Prostate gland (tissue), 2 donors: ENCODE measurements around the gene NOXO1. TPM values are rescaled to one million over a fixed set of nuclear protein-coding genes. Genes with fewer than 3 reads are reported as not detected.
A peak's percentile ranks its signal among the peaks of the same experiment; 100 is the strongest.

Experiments
- DNase-seq: peaks from one replicate; pipeline ENCODE4 v3.0.0-alpha.2; 2019; ENCODE audit warnings: low spot score
- H3K27ac ChIP-seq, 2 donors: fragments of 200-600 bp; sonication (generic); 2 replicates each; pipeline ENCODE4 v1.5.1; 2017 to 2019
- H3K27me3 ChIP-seq: fragments of 200-600 bp; sonication (generic); replicated peaks from 2 replicates; pipeline ENCODE4 v1.5.1; 2019; ENCODE audit not compliant: insufficient read depth
- H3K36me3 ChIP-seq, 2 donors: fragments of 200-600 bp; sonication (generic); 1 replicate in 1 of 2; 2 replicates in 1 of 2; pipeline versions ENCODE4 v1.5.1 to v1.8.1; 2017 to 2019
- H3K4me1 ChIP-seq: fragments of 200-600 bp; sonication (generic); replicated peaks from 2 replicates; pipeline ENCODE4 v1.5.1; 2019
- H3K4me3 ChIP-seq, 2 donors: fragments of 200-600 bp; sonication (generic); 2 replicates each; pipeline ENCODE4 v1.5.1; 2017 to 2019
- H3K9me3 ChIP-seq: fragments of 200-600 bp; sonication (generic); 2 replicates; pipeline ENCODE4 v1.5.1; 2017
- CTCF ChIP-seq, 4 experiments: fragments of 200-600 bp in 2 of 4; fragments of 450-650 bp in 2 of 4; sonication (generic) in 2 of 4; IDR thresholded peaks; 1 replicate in 3 of 4; 2 replicates in 1 of 4; pipeline ENCODE4 v1.5.1; 2016 to 2019; ENCODE audit warnings: antibody characterized with exemption in 4 of 4, mild to moderate bottlenecking in 2 of 4, moderate library complexity in 2 of 4
- POLR2A ChIP-seq: fragments of 450-650 bp; IDR thresholded peaks from one replicate; pipeline ENCODE4 v1.6.1; 2016; ENCODE audit warnings: antibody characterized with exemption, mild to moderate bottlenecking
- POLR2AphosphoS5 ChIP-seq: sonication (generic); formaldehyde crosslinking; IDR thresholded peaks from one replicate; pipeline ENCODE4 v1.6.1; 2017; ENCODE audit warnings: antibody characterized with exemption
- WGBS: methylation state at CpG from one replicate; pipeline ENCODE4 v1.1.5; 2018; 5-methylcytosine and 5-hydroxymethylcytosine counted together
- intact Hi-C: fragments of 100-400 bp; cut with DNase I; formaldehyde crosslinking; loops from one replicate; pipeline ENCODE4 v1.14.2; 2022
- total RNA-seq, 2 donors: library from RNA; depleted of rRNA; stranded (reverse); fragments of >200 nt; gene quantifications; one replicate each; pipeline ENCODE4 v1.1.0, GENCODE V29; 2016

Gene NOXO1
- 1 to 10 TPM in 1 of 2 donors, under 1 TPM in 1; 0.32 to 5.0 TPM for total RNA-seq

- DNase-seq = no peak
- intact Hi-C loops = no loop called here
- no peak for TF ChIP-seq POLR2AphosphoS5
- TF ChIP-seq POLR2A = no peak
- TF ChIP-seq CTCF (IDR thresholded peaks at IDR 0.05) = no peak
- Histone ChIP-seq H3K9me3 (no peaks in the 10 kb centered on the region), H3K4me3 (no peak within 1 kb of the TSS), H3K36me3 (peaks cover 2 to 8% of the 10 kb centered on the region in 2 donors), H3K4me1 (no peaks in the 10 kb centered on the region), H3K27ac (no peak within 1 kb of the TSS), H3K27me3 (no peaks in the 10 kb centered on the region)
- 34% methylated on average over 6 of the region's 6 CpGs for WGBS
Measured at GRCh38 chr16:1981398-1981836, at the start of gene NOXO1. TSS of gene NOXO1 (minus strand) at chr16:1981469. CDS start at chr16:1981179, 290 bp downstream.

- Histone ChIP-seq H3K27me3 (no peaks in the 10 kb centered on the region), H3K9me3 (no peaks in the 10 kb centered on the region), H3K36me3 (no peaks in the 10 kb centered on the region), H3K27ac (peak overlapping the region in 1 of 2 donors; percentile 62), H3K4me3 (no peak overlapping the region), H3K4me1 (peaks cover 25% of the 10 kb centered on the region)
- intact Hi-C loops = no loop called here
- DNase-seq = no peak
- TF ChIP-seq CTCF (IDR thresholded peaks at IDR 0.05) (no peak), POLR2A (no peak), POLR2AphosphoS5 (no peak)
- 87% methylated on average over 11 of the region's 11 CpGs for WGBS
Measured at GRCh38 chr16:2030036-2030435, 48.8 kb upstream of the NOXO1 start.

GRCh38 chr16:2029350-2029749, 48.1 kb upstream of the NOXO1 start:
- no peak for DNase-seq
- WGBS = 85% methylated on average over 20 of the region's 22 CpGs
- H3K27ac ChIP-seq = peak overlapping the region in 1 of 2 donors; percentile 82
- no peaks in the 10 kb centered on the region for H3K36me3 ChIP-seq
- H3K27me3 ChIP-seq = no peaks in the 10 kb centered on the region
- intact Hi-C loops = loop anchor here (10.0 kb wide), 1 partner anchor 215 kb away; no protein-coding TSS in a partner anchor
- H3K4me3 ChIP-seq = peak overlapping the region in 1 of 2 donors; percentile 86
- peaks cover 21% of the 10 kb centered on the region for H3K4me1 ChIP-seq
- no peak for TF ChIP-seq POLR2AphosphoS5
- no peak for TF ChIP-seq POLR2A
- TF ChIP-seq CTCF (IDR thresholded peaks at IDR 0.05) = no peak
- H3K9me3 ChIP-seq = no peaks in the 10 kb centered on the region

GRCh38 chr16:2028620-2029220, 47.5 kb upstream of the NOXO1 start:
- Histone ChIP-seq H3K9me3 (no peaks in the 10 kb centered on the region), H3K27me3 (no peaks in the 10 kb centered on the region), H3K4me3 (peak overlapping the region in 1 of 2 donors; percentile 86), H3K27ac (peak overlapping the region; percentile 72 to 82), H3K36me3 (no peaks in the 10 kb centered on the region), H3K4me1 (peaks cover 17% of the 10 kb centered on the region)
- intact Hi-C loops = loop anchor here (10.0 kb wide), 1 partner anchor 216 kb away; no protein-coding TSS in a partner anchor
- 75% methylated on average over 18 of the region's 18 CpGs for WGBS
- no peak for TF ChIP-seq CTCF (IDR thresholded peaks at IDR 0.05)
- no peak for TF ChIP-seq POLR2A
- no peak for TF ChIP-seq POLR2AphosphoS5
- DNase-seq = no peak

GRCh38 chr16:2028146-2028545, 46.9 kb upstream of the NOXO1 start:
- Histone ChIP-seq H3K36me3 (no peaks in the 10 kb centered on the region), H3K9me3 (no peaks in the 10 kb centered on the region), H3K27me3 (no peaks in the 10 kb centered on the region), H3K27ac (peak overlapping the region; percentile 72 to 82), H3K4me1 (peaks cover 11% of the 10 kb centered on the region), H3K4me3 (peak overlapping the region; percentile 73 to 86)
- WGBS = 66% methylated on average over 3 of the region's 3 CpGs
- DNase-seq = no peak
- no peak for TF ChIP-seq POLR2A
- TF ChIP-seq CTCF (IDR thresholded peaks at IDR 0.05) = no peak
- intact Hi-C loops = loop anchor here (10.0 kb wide), 1 partner anchor 217 kb away; no protein-coding TSS in a partner anchor
